GM12865 (cell line): ENCODE measurements around the gene PLA2G10.
A peak's percentile ranks its signal among the peaks of the same experiment; 100 is the strongest.

Experiments used
- DNase-seq: peaks from one replicate; pipeline ENCODE4 v3.0.0; 2010; ENCODE audit warnings: low read depth
- H3K4me3 ChIP-seq: 2 replicates; pipeline ENCODE4 v1.5.1; 2011; ENCODE audit warnings: mild to moderate bottlenecking, low read depth, low read length, control low read depth
- CTCF ChIP-seq: IDR thresholded peaks from 2 replicates; pipeline ENCODE4 v1.5.1; 2011; ENCODE audit warnings: low read length, control low read depth, low read depth, inconsistent platforms; ENCODE audit not compliant: insufficient read depth; ENCODE audit errors: missing control alignments

Gene PLA2G10

GRCh38 chr16:14678748-14679497, 15.2 kb downstream of the PLA2G10 start:
- DNase-seq, result no peak
- H3K4me3 ChIP-seq, result no peak overlapping the region
- no peak for TF ChIP-seq CTCF

- DNase-seq, result no peak
- no peak overlapping the region for H3K4me3 ChIP-seq
- no peak for TF ChIP-seq CTCF
These were observed 16.5 kb downstream of the PLA2G10 start for GRCh38 chr16:14677627-14678026.

GRCh38 chr16:14676633-14677032, 17.5 kb downstream of the PLA2G10 start:
- DNase-seq, result no peak
- TF ChIP-seq CTCF, result no peak
- H3K4me3 ChIP-seq, result no peak overlapping the region

GRCh38 chr16:14672403-14672971, 21.6 kb downstream of the PLA2G10 start:
- TF ChIP-seq CTCF, result no peak
- DNase-seq, result peak; percentile 81
- peak overlapping the region; percentile 1; the same call in 1 of the 2 replicates for H3K4me3 ChIP-seq

- no peak overlapping the region for H3K4me3 ChIP-seq
- peak; percentile 9 for DNase-seq
- TF ChIP-seq CTCF, result no peak
These were observed 24.3 kb downstream of the PLA2G10 start for GRCh38 chr16:14669776-14670175.

- no peak overlapping the region for H3K4me3 ChIP-seq
- DNase-seq, result no peak
- TF ChIP-seq CTCF, result no peak
These were observed 25.4 kb downstream of the PLA2G10 start for GRCh38 chr16:14668556-14669223.
